Prostate gland (tissue), 2 donors: ENCODE measurements around the gene FDXR.

Experiments used
- POLR2AphosphoS5 ChIP-seq: sonication (generic); formaldehyde crosslinking; IDR thresholded peaks from one replicate; pipeline ENCODE4 v1.6.1; 2017; ENCODE audit warnings: antibody characterized with exemption
- TF ChIP-seq, protein P1 (sequence below), 4 experiments: fragments of 200-600 bp in 2 of 4; fragments of 450-650 bp in 2 of 4; sonication (generic) in 2 of 4; IDR thresholded peaks; 1 replicate in 3 of 4; 2 replicates in 1 of 4; pipeline ENCODE4 v1.5.1; 2016 to 2019; ENCODE audit warnings: antibody characterized with exemption in 4 of 4, mild to moderate bottlenecking in 2 of 4, moderate library complexity in 2 of 4

DNA sequence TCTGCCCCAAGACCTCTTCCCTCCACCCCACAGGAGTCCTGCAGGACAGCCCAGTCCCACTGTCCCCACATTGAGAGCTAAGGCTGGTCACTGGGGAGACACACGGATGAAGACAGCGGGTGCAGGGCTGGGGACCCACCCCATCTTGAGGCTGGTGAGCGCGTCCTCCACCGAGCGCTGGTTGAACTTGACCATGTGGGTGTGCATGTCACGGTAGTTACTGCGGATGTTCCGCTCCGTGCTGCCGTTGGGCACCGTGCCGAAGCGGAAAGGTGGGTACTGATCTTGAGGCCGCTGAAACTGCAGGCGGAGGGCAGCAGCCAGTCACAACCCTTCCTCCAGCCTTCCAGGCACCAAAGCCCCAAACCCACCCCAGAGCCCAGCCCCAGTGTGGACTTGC, 26.2 kb downstream of the FDXR start:
- TF ChIP-seq, protein P1, sequence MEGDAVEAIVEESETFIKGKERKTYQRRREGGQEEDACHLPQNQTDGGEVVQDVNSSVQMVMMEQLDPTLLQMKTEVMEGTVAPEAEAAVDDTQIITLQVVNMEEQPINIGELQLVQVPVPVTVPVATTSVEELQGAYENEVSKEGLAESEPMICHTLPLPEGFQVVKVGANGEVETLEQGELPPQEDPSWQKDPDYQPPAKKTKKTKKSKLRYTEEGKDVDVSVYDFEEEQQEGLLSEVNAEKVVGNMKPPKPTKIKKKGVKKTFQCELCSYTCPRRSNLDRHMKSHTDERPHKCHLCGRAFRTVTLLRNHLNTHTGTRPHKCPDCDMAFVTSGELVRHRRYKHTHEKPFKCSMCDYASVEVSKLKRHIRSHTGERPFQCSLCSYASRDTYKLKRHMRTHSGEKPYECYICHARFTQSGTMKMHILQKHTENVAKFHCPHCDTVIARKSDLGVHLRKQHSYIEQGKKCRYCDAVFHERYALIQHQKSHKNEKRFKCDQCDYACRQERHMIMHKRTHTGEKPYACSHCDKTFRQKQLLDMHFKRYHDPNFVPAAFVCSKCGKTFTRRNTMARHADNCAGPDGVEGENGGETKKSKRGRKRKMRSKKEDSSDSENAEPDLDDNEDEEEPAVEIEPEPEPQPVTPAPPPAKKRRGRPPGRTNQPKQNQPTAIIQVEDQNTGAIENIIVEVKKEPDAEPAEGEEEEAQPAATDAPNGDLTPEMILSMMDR (IDR thresholded peaks at IDR 0.05) = no peak
- TF ChIP-seq POLR2AphosphoS5 = no peak
